ENCODE measurements around the gene SLC39A11.
"Not testable (repeated sequence)": the region's sequence is repeated elsewhere in the genome, so short reads cannot be mapped to it uniquely, and the experiment has no call there.

SLC39A11 gene

DNA sequence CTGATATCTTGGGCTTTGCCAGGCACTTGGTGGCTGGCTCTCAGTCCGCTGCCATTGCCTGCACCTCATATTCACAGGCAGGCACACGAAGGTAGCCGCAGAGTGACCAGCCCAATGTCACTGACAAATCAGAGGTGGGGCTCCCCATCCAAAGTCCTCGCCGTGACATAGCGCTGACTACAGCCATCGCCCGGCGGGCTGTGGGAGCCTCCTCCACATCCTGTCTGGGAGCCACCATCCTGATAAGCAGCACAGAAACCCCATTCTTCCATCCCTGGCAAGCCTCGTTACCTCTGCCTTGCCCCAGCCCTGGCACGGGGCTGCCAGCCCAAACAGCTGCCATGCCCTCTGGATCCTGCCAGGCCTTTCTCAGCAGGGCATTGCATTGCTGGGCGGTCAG is 437.8 kb downstream of the SLC39A11 start:
- no peak for DNase-seq (ENCODE audit: low spot score)

DNA sequence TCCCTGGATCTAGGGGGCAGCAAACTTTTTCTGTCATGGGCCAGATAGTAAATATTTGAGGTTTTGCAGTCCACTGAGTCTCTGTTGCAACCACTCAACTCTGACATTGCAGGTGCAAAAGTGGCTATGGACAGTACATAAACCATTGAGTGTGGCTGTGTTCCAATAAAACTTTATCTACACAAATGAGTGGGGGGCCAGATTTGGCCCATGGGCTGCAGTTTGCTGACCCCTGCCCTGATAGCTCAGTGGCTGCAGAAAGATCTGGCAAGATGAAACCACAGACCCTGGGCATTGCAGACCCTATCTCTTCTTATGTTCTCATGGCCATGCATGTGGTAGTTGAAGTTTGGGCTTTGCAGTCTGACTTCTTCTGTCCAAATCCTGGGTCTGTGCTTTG is 440.5 kb downstream of the SLC39A11 start:
- DNase-seq (ENCODE audit: low spot score): no peak

GRCh38 chr17:72648702-72649101 is 443.8 kb downstream of the SLC39A11 start:
- DNase-seq (ENCODE audit: low spot score): no peak

DNA sequence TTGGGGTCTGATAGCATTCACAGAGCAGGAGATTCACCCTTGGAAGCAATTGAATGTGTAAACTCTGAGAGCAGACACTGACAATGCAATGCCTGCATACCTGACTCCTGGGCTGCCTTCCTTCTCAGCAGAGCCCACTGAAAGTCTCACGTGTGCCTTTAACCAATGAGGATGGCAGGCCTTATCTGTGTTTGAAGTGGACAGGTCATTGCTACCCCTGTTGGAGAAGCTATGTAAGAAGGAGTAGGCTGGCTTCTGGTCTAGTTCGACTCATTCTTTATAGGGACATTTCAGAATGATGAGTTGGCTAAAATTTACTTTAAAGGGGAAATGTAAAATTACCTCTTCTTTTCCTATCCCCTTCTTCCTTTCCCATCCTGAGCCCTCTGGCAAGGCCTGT is 446.3 kb downstream of the SLC39A11 start:
- no peak for DNase-seq (ENCODE audit: low spot score)

DNA sequence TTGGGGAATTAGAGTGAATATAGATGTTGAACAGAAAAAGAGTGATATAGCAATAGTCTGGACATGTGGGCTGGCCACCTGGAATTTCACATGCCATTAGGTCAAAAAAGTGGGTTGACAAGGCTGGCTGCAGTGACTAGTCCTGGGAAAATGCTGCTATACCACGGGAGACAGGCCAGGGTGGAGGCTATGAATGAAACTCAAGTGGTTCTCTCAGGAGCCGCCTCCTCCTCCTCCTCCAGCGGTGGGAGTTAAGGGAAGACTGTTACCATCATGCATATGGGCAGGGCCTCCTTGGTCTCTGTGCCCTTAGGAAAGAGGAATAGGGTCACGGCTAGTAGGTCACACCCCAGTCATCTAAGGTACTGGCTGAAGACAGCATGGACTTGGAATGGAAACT is 448.0 kb downstream of the SLC39A11 start:
- DNase-seq (ENCODE audit: low spot score): no peak

- no peak for DNase-seq (ENCODE audit: low spot score)
Measured at GRCh38 chr17:72643575-72644216, 448.8 kb downstream of the SLC39A11 start.

- no peak for DNase-seq (ENCODE audit: low spot score)
Measured at GRCh38 chr17:72642720-72643119, 449.8 kb downstream of the SLC39A11 start.

DNA sequence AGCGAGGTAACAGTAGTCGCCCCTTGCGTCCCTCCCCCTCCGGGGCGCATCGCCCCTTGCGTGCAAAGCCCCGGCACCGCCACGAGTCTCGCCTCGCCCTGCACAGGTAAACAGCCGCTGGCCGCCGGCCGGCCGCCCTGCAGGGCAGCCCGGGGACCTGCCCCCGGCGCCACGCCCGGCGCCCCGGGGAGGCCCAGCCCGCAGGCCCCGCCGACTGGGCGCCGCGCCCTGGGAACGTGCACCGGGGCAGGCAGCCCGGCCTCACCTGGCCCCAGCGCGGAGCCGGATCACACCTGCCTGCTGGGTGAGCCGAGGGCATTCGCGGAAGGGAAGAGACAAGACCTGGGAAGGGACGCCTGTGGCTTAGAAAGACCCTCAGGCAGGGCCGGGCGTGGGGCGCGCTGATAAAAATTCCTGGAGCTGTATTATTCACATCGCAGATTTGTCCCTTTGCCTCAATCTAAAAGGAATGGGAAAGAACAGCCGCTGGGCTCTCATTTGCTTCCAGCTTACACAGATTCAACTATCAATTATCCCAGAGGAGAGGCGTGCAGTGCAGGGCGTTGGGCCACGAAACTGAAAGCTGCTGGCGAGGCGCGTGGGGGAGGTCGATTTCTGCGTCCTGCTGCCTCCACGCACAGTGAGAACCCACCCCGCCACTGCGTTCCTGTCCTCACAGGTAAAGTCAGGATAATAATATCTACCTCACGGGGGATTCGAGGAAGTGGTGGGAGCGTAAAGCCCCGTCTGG is 451.9 kb downstream of the SLC39A11 start:
- DNase-seq (ENCODE audit: low spot score): no peak

GRCh38 chr17:72639711-72640110 is 452.8 kb downstream of the SLC39A11 start:
- no peak for DNase-seq (ENCODE audit: low spot score)

DNA sequence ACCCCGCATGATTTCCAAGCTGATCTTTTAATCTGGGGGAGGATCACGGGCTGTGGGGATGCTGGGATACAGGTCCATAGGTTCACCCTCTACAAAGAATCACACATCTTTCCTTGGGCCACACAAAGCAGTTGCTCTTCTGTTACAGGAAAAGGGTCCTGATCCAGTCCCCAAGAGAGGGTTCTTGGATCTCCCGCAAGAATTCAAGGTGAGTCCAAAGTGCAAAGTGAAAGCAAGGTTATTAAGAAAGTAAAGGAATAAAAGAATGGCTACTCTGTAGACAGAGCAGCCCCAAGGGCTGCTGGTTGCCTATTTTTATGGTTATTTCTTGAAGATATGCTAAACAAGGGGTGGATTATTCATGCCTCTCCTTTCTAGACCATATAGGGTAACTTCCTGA is 453.6 kb downstream of the SLC39A11 start:
- DNase-seq (ENCODE audit: low spot score): not testable (repeated sequence)

- DNase-seq (ENCODE audit: low spot score): no peak
Measured at GRCh38 chr17:72635034-72635635, 457.4 kb downstream of the SLC39A11 start.

DNA sequence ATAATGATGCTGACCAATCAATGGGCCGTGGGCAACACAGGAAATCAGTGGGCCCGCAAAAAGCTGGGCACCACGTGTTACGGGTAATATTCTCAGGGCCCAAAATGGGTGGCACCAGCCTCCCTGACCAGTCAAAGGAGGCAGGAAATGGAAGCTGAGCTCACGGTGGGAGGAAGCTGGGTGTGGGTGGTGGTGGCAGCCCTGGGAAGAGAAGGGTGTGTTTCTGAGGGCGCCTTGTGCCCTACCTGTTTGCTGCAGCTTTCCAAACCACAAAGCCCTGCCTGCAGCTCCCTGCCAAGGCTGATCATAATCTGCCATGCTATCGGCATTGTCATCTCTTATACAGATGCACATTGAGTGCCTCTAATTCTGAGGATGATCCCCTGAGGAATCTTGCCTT is 457.9 kb downstream of the SLC39A11 start:
- DNase-seq (ENCODE audit: low spot score): no peak

- DNase-seq (ENCODE audit: low spot score): no peak
Measured at GRCh38 chr17:72631949-72632684, 460.4 kb downstream of the SLC39A11 start.

GRCh38 chr17:72631568-72631948 is 460.9 kb downstream of the SLC39A11 start:
- no peak for DNase-seq (ENCODE audit: low spot score)

DNA sequence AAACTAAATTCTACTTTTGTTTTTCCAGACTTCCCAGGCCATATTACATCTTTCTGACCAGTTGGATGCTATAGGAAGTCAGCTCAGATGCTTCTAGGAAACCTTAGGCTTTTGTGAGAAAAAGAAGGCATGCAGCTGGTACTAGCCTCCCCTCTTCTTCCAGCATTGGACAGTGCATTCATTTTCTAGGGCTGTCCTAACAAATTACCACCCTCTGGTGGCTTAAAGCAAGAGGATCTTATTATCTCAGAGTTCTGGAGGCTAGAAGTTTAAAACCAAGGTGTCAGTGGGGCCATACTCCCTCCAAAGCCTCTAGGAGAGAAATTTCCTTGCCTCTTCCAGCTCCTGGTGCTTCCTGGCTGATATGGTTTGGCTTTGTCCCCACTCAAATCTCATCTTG is 467.8 kb downstream of the SLC39A11 start:
- no peak for DNase-seq (ENCODE audit: low spot score)

DNA sequence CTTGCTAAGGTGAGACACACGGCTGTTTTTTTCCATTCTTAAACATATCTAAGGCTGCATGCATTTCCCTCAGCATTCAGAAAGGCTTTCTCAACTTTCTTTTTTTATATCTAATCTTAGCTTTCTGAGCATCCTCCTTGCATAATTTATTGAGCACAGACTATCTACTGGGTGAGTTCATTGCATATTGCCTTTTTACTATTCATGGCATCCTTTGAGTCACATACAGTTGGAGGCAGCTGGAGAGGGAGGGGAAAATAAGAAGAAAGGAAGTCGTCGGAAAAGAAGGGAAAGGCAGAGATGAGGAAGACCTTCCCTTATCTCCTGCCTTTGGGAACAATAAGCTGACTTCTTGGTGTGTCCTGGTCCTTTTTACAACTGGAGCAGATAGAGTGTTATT is 468.3 kb downstream of the SLC39A11 start:
- DNase-seq (ENCODE audit: low spot score): no peak

DNA sequence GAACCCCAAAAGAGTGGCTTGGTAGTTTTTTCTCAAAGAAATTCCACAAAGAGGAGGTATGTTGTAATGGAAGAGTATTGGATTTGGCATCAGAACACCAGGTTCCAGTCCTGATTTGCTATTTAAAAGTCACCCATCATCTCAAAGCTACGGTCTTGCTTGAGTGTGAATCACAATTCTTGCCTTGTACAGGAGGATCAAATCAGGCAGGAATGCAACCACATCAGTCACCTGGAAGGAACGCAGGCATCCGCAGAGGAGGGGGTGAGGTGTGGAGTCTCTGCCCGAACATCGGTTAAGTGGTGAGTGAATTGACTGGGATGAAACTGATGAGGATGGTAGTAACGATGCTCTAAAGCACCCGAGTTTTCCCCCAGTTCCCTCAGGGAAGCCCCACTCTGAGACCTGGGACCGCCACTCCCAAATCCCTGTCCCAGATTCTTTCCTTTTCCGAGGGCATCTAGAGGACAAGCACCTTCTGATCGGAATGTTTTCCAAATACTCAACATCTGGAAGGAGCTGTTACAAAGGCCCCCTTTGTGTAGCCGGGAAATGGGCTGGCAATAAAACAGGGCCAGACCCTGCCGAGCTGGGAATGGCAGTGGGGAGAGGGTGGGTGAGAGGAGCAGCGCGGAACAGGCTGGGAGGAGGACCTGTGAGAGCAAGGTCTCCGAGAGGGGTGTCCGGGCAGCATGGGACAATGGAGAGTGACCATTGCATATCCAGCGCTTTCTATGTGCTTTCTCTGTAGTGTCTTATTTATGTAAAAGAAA is 469.6 kb downstream of the SLC39A11 start:
- DNase-seq (ENCODE audit: low spot score): no peak

DNA sequence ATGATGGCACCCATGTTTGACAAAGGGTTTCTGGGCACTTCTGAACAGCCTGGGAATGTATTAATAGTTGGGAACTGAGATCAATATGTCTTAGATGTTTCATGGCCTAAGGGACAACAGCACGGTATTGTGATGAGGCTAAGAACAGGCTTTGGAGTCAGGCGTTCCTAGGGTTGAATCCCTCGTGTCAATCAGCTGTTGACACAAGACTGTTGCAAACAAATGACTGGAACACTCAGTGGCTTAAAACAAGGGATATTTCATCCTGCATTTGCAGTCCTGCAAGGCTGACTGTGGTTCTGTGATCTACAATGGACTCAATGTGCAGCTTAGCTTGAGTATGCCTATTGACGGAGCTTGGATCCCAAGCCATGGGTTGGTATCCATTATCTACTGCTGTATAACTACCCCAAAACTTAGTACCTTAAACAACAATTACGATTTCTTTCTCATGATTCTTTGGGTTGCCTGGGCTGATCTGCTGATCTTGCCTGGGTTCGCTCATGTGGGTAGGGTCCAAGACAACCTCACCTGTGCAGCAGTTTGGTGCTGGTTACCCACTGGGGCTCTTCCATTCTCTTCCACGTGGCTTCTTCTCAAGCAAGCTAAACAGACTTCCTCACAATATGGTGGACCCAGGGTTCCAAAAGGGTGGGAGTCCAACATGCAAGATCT is 472.4 kb downstream of the SLC39A11 start:
- DNase-seq (ENCODE audit: low spot score): no peak

- DNase-seq (ENCODE audit: low spot score): no peak
Measured at GRCh38 chr17:72618001-72618509, 474.4 kb downstream of the SLC39A11 start.

GRCh38 chr17:72617557-72617956 is 474.9 kb downstream of the SLC39A11 start:
- DNase-seq (ENCODE audit: low spot score): no peak

- DNase-seq (ENCODE audit: low spot score): no peak
Measured at GRCh38 chr17:72616447-72616846, 476.0 kb downstream of the SLC39A11 start.

All from hematopoietic multipotent progenitor cell treated with erythropoietin and hydrocortisone succinate and interleukin-3 and kit ligand, for 15 days (in vitro differentiated cells).